H1 (cell line): ENCODE data around the gene SLC1A1. TPM values are rescaled to one million over a fixed set of nuclear protein-coding genes. Genes with fewer than 3 reads are reported as not detected.

Source experiments
- CTCF ChIA-PET: fragments of 300-600 bp; sonication (Branson Sonifier 250); formaldehyde crosslinking; loops from one replicate; lab custom pipeline; 2021; ENCODE audit not compliant: partially characterized antibody; lab: Charles Lee
- POLR2A ChIA-PET: fragments of 300-600 bp; sonication (Branson Sonifier 250); formaldehyde crosslinking; loops from one replicate; lab custom pipeline; 2021; ENCODE audit warnings: inconsistent platforms; ENCODE audit not compliant: partially characterized antibody; lab: Charles Lee
- DNase-seq, 2 experiments: peaks; one replicate each; pipeline versions ENCODE4 v3.0.0 to v3.0.0-alpha.2; 2010 to 2022; ENCODE audit warnings: low spot score in 2 of 2, low read depth in 1 of 2, mixed read lengths in 1 of 2
- FAIRE-seq: peaks from 2 replicates; lab custom pipeline; 2011; peaks lifted over from hg19 to GRCh38; lab: Jason Lieb, UNC
- H2AFZ ChIP-seq: 2 replicates; pipeline ENCODE4 v1.8.1; 2012; ENCODE audit warnings: low read length, inconsistent platforms
- H2AK5ac ChIP-seq: 2 replicates; pipeline ENCODE4 v1.6.1; 2013; ENCODE audit warnings: low read depth, low read length
- H2BK120ac ChIP-seq: replicated peaks from 2 replicates; pipeline ENCODE3; 2013; ENCODE audit warnings: low read depth, low read length, inconsistent platforms
- H2BK12ac ChIP-seq: 2 replicates; pipeline ENCODE4 v1.6.1; 2013; ENCODE audit warnings: low read depth, low read length
- H2BK15ac ChIP-seq: 2 replicates; pipeline ENCODE4 v1.6.1; 2013; ENCODE audit warnings: low read length
- H2BK20ac ChIP-seq: 2 replicates; pipeline ENCODE4 v1.6.1; 2013; ENCODE audit warnings: low read length
- H2BK5ac ChIP-seq: 2 replicates; pipeline ENCODE4 v1.6.1; 2013; ENCODE audit warnings: low read depth, low read length
- H3K14ac ChIP-seq: 2 replicates; pipeline ENCODE4 v1.6.1; 2013; ENCODE audit warnings: inconsistent platforms; ENCODE audit not compliant: insufficient read length
- H3K18ac ChIP-seq: 2 replicates; pipeline ENCODE4 v1.6.1; 2013; ENCODE audit warnings: low read length; ENCODE audit errors: extremely low read depth
- H3K23ac ChIP-seq: 2 replicates; pipeline ENCODE4 v1.6.1; 2013; ENCODE audit warnings: inconsistent platforms; ENCODE audit not compliant: insufficient read length
- H3K23me2 ChIP-seq: 2 replicates; pipeline ENCODE4 v1.6.1; 2013; ENCODE audit warnings: low read depth, low read length
- H3K27ac ChIP-seq: 2 replicates; pipeline ENCODE4 v1.6.1; 2011; ENCODE audit warnings: low read depth, low read length, inconsistent platforms
- H3K27me3 ChIP-seq, 4 experiments: replicated peaks in 1 of 4; 1 replicate in 1 of 4; 2 replicates in 3 of 4; pipeline versions ENCODE4 v1.6.1 to v1.8.1; 2011 to 2013; ENCODE audit warnings: low read length in 3 of 4, mild to moderate bottlenecking in 3 of 4, inconsistent platforms in 2 of 4, mixed read lengths in 2 of 4, moderate library complexity in 1 of 4; ENCODE audit not compliant: control insufficient read depth in 3 of 4, insufficient read depth in 3 of 4; ENCODE audit errors: extremely low read depth in 1 of 4
- H3K36me3 ChIP-seq, 4 experiments: 2 replicates each; pipeline versions ENCODE4 v1.6.1 to v1.8.1; 2011 to 2013; ENCODE audit warnings: mild to moderate bottlenecking in 4 of 4, low read length in 3 of 4, moderate library complexity in 2 of 4, control low read depth in 1 of 4, inconsistent platforms in 1 of 4; ENCODE audit not compliant: insufficient read depth in 4 of 4, control insufficient read depth in 2 of 4
- H3K4ac ChIP-seq: replicated peaks from 2 replicates; pipeline ENCODE3; 2013; ENCODE audit warnings: low read length, low read depth, mixed read lengths, inconsistent platforms; ENCODE audit not compliant: insufficient read length
- H3K4me1 ChIP-seq, 4 experiments: replicated peaks in 1 of 4; 1 replicate in 1 of 4; 2 replicates in 3 of 4; pipeline versions ENCODE4 v1.6.1 to v1.8.1; 2011 to 2013; ENCODE audit warnings: low read length in 3 of 4, inconsistent platforms in 2 of 4, mixed read lengths in 1 of 4; ENCODE audit not compliant: insufficient read depth in 4 of 4, control insufficient read depth in 3 of 4
- H3K4me2 ChIP-seq, 2 experiments: 2 replicates each; pipeline versions ENCODE4 v1.6.1 to v1.8.1; 2011 to 2013; ENCODE audit warnings: low read depth in 2 of 2, low read length in 2 of 2, control low read depth in 1 of 2, inconsistent platforms in 1 of 2, mild to moderate bottlenecking in 1 of 2; ENCODE audit not compliant: insufficient read depth in 1 of 2
- H3K4me3 ChIP-seq, 4 experiments: fragments of 200-600, 300-600 bp in 1 of 4; sonication (generic), shearing (Covaris generic), sonication (Bioruptor Twin) in 1 of 4; 2 replicates each; pipeline versions ENCODE4 v1.5.1 to v1.8.1; 2011 to 2016; ENCODE audit warnings: low read length in 4 of 4, low read depth in 3 of 4, control low read depth in 2 of 4, inconsistent platforms in 2 of 4, mild to moderate bottlenecking in 2 of 4, mixed read lengths in 1 of 4, moderate library complexity in 1 of 4; ENCODE audit not compliant: insufficient read depth in 2 of 4; ENCODE audit errors: extremely low read depth in 1 of 4
- H3K56ac ChIP-seq: replicated peaks from 2 replicates; pipeline ENCODE3; 2013; ENCODE audit warnings: low read depth, mild to moderate bottlenecking, mixed read lengths, low read length, inconsistent platforms; ENCODE audit not compliant: insufficient read length
- H3K79me1 ChIP-seq: 2 replicates; pipeline ENCODE4 v1.6.1; 2013; ENCODE audit warnings: low read depth, low read length, control low read depth
- H3K79me2 ChIP-seq, 2 experiments: 2 replicates each; pipeline versions ENCODE4 v1.6.1 to v1.8.1; 2012 to 2013; ENCODE audit warnings: low read length in 2 of 2, mild to moderate bottlenecking in 2 of 2, inconsistent platforms in 1 of 2; ENCODE audit not compliant: insufficient read depth in 2 of 2, control insufficient read depth in 1 of 2
- H3K9ac ChIP-seq, 4 experiments: replicated peaks in 1 of 4; 1 replicate in 1 of 4; 2 replicates in 3 of 4; pipeline versions ENCODE4 v1.6.1 to v1.8.1; 2011 to 2013; ENCODE audit warnings: low read depth in 3 of 4, low read length in 3 of 4, control low read depth in 2 of 4, mild to moderate bottlenecking in 2 of 4, moderate library complexity in 2 of 4, inconsistent platforms in 1 of 4; ENCODE audit errors: extremely low read depth in 1 of 4
- H3K9me3 ChIP-seq, 2 experiments: 2 replicates each; pipeline versions ENCODE4 v1.6.1 to v1.8.1; 2012 to 2013; ENCODE audit warnings: mild to moderate bottlenecking in 2 of 2, moderate library complexity in 2 of 2, control low read depth in 1 of 2, inconsistent platforms in 1 of 2, low read depth in 1 of 2, low read length in 1 of 2, mixed read lengths in 1 of 2; ENCODE audit not compliant: insufficient read depth in 2 of 2
- H4K20me1 ChIP-seq, 2 experiments: replicated peaks in 1 of 2; 2 replicates each; pipeline versions ENCODE3 to v1.8.1; 2011 to 2013; ENCODE audit warnings: inconsistent platforms in 2 of 2, low read length in 2 of 2, mild to moderate bottlenecking in 1 of 2; ENCODE audit not compliant: insufficient read depth in 2 of 2, control insufficient read depth in 1 of 2
- H4K5ac ChIP-seq: 2 replicates; pipeline ENCODE4 v1.6.1; 2013; ENCODE audit warnings: low read length, low read depth, mixed read lengths, inconsistent platforms; ENCODE audit not compliant: insufficient read length
- H4K8ac ChIP-seq: 2 replicates; pipeline ENCODE4 v1.8.0; 2013; ENCODE audit warnings: mild to moderate bottlenecking, moderate library complexity, low read length, inconsistent platforms; ENCODE audit not compliant: insufficient read depth; ENCODE audit errors: extremely low read depth
- H4K91ac ChIP-seq: replicated peaks from 2 replicates; pipeline ENCODE3; 2013; ENCODE audit warnings: low read length, mixed read lengths, inconsistent platforms; ENCODE audit not compliant: insufficient read length
- CHD2 ChIP-seq: IDR thresholded peaks from 2 replicates; pipeline ENCODE4 v1.6.1; 2012; ENCODE audit warnings: low read length, improper control_type of control experiment
- EGR1 ChIP-seq: IDR thresholded peaks from 2 replicates; pipeline ENCODE4 v1.6.1; 2011; ENCODE audit warnings: low read depth, low read length, borderline replicate concordance
- KDM1A ChIP-seq: fragments of 200-600, 300-600 bp; sonication (generic); IDR thresholded peaks from 2 replicates; pipeline ENCODE4 v1.7.1; 2016; ENCODE audit warnings: mild to moderate bottlenecking, low read length, borderline replicate concordance
- KDM4A ChIP-seq: IDR thresholded peaks from one replicate; pipeline ENCODE4 v1.7.1; 2012; ENCODE audit warnings: low read depth, mild to moderate bottlenecking, moderate library complexity, low read length, inconsistent platforms; ENCODE audit not compliant: severe bottlenecking
- RBBP5 ChIP-seq: IDR thresholded peaks from 2 replicates; pipeline ENCODE4 v1.7.1; 2012; ENCODE audit warnings: low read depth, mild to moderate bottlenecking, inconsistent platforms, low read length, moderate library complexity, borderline replicate concordance
- SAP30 ChIP-seq: fragments of 300-600 bp; sonication (generic); IDR thresholded peaks from 2 replicates; pipeline ENCODE4 v1.7.1; 2012; ENCODE audit warnings: low read length, moderate library complexity, mild to moderate bottlenecking, inconsistent platforms; ENCODE audit not compliant: insufficient read depth, insufficient replicate concordance
- SIRT6 ChIP-seq: IDR thresholded peaks from one replicate; pipeline ENCODE4 v1.7.1; 2012; ENCODE audit warnings: low read length, inconsistent platforms
- TBP ChIP-seq: IDR thresholded peaks from 2 replicates; pipeline ENCODE4 v1.6.1; 2011; ENCODE audit warnings: low read depth, low read length, improper control_type of control experiment
- TEAD4 ChIP-seq: IDR thresholded peaks from 2 replicates; pipeline ENCODE4 v1.6.1; 2012; ENCODE audit warnings: low read depth, low read length, inconsistent platforms, mixed read lengths
- ZNF274 ChIP-seq: IDR thresholded peaks from 2 replicates; pipeline ENCODE4 v1.7.0; 2012; ENCODE audit warnings: low read length, borderline replicate concordance; ENCODE audit errors: extremely low read depth
- WGBS, 2 experiments: shearing (Covaris generic) in 1 of 2; methylation state at CpG; one replicate each; pipeline versions ENCODE4 v1.1.6 to v1.1.7; 2013 to 2015; ENCODE audit warnings: low lambda C conversion rate in 2 of 2, mixed read lengths in 2 of 2, inconsistent platforms in 1 of 2, low coverage in 1 of 2, missing lambda C conversion rate in 1 of 2; ENCODE audit not compliant: insufficient replicate concordance in 2 of 2, insufficient coverage in 1 of 2, insufficient read length in 1 of 2; ENCODE audit errors: extremely low coverage in 1 of 2, missing lambda C conversion rate in 1 of 2; 5-methylcytosine and 5-hydroxymethylcytosine counted together
- polyA plus RNA-seq, 7 experiments: library from polyadenylated mRNA; depleted of rRNA in 3 of 7; stranded (reverse) in 5 of 7; unstranded in 2 of 7; fragments of >200 nt in 5 of 7; fragments of 200-250 nt in 2 of 7; gene quantifications; 1 replicate in 5 of 7; 2 replicates in 1 of 7; 4 replicates in 1 of 7; pipeline versions ENCODE4 v1.2.1 to v1.2.3, GENCODE V29; 2011 to 2013; ENCODE audit warnings: missing spikeins in 2 of 7, mixed read lengths in 2 of 7
- total RNA-seq: library from RNA; stranded (reverse); fragmentation: NEBNext Ultra II Directional; extraction: Animal tissue kit (Norgen Biotek cat#: 25700); gene quantifications from 2 replicates; pipeline ENCODE4 v1.2.1, GENCODE V29; 2021
- TF ChIP-seq, protein P1 (sequence below): IDR thresholded peaks from 2 replicates; pipeline ENCODE4 v1.6.1; 2012; ENCODE audit warnings: inconsistent platforms
- TF ChIP-seq, protein P2 (sequence below): IDR thresholded peaks from 2 replicates; pipeline ENCODE4 v1.6.1; 2012; ENCODE audit warnings: low read length, inconsistent platforms

Gene SLC1A1
- total and polyA plus RNA-seq, 2 of the 8 experiments (the other 6 are each of a cell fraction or from before 2014, with no cell fraction given), result 4.7 to 11.7 TPM

DNA sequence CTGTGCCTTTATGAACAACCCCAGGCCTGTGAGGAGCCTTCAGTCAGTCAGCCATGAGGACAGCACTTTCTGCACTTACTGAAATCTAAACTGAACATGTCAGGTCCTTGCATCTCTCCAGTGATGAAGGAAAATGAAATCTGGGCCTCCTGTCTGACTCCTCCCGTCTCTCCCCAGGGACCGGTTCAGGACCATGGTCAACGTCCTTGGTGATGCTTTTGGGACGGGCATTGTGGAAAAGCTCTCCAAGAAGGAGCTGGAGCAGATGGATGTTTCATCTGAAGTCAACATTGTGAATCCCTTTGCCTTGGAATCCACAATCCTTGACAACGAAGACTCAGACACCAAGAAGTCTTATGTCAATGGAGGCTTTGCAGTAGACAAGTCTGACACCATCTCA, 94.9 kb downstream of the SLC1A1 start:
- no peak overlapping the region for H3K23ac ChIP-seq
- no peak overlapping the region for H2BK120ac ChIP-seq
- FAIRE-seq, result no peak
- no peaks in the 10 kb centered on the region for H4K20me1 ChIP-seq
- no peak overlapping the region for H3K14ac ChIP-seq
- no peak overlapping the region for H4K91ac ChIP-seq
- no peaks in the 10 kb centered on the region for H3K9me3 ChIP-seq
- H3K4me2 ChIP-seq, result no peak overlapping the region
- H4K5ac ChIP-seq, result no peak overlapping the region
- ChIA-PET CTCF (interaction anchor here (0.6 to 2.4 kb wide), 3 partner anchors 19 to 1038 kb away, joined by 3 to 8 read pairs (median 3); no protein-coding TSS in a partner anchor), POLR2A (no interaction called here)
- 91% methylated on average over 5 of the region's 5 CpGs; no CpG with 5 or more reads in 1 of the 2 experiments for WGBS, 2 experiments
- no peak overlapping the region for H2BK5ac ChIP-seq
- no peak overlapping the region for H2AK5ac ChIP-seq
- no peak overlapping the region for H3K4ac ChIP-seq
- DNase-seq, result no peak
- no peak overlapping the region for H2BK12ac ChIP-seq
- no peaks in the 10 kb centered on the region for H3K4me1 ChIP-seq
- H3K79me2 ChIP-seq, result no peaks in the 10 kb centered on the region
- H3K4me3 ChIP-seq, result no peak overlapping the region
- no peak overlapping the region for H2BK15ac ChIP-seq
- H4K8ac ChIP-seq, result no peak overlapping the region
- no peak overlapping the region for H3K27ac ChIP-seq
- H3K79me1 ChIP-seq, result no peaks in the 10 kb centered on the region
- no peak overlapping the region for H2BK20ac ChIP-seq
- no peaks in the 10 kb centered on the region for H3K27me3 ChIP-seq
- H2AFZ ChIP-seq, result no peak overlapping the region
- H3K18ac ChIP-seq, result no peak overlapping the region
- no peaks in the 10 kb centered on the region; the same call in 1 of the 2 replicates for H3K23me2 ChIP-seq
- no peak overlapping the region for H3K56ac ChIP-seq
- H3K36me3 ChIP-seq, result no peaks in the 10 kb centered on the region
- H3K9ac ChIP-seq, result no peak overlapping the region
- TF ChIP-seq KDM4A (no peak), SIRT6 (no peak), ZNF274 (no peak), EGR1 (no peak), CHD2 (no peak), RBBP5 (no peak), KDM1A (no peak), SAP30 (no peak), TEAD4 (no peak), TBP (no peak)
- TF ChIP-seq, protein P1, sequence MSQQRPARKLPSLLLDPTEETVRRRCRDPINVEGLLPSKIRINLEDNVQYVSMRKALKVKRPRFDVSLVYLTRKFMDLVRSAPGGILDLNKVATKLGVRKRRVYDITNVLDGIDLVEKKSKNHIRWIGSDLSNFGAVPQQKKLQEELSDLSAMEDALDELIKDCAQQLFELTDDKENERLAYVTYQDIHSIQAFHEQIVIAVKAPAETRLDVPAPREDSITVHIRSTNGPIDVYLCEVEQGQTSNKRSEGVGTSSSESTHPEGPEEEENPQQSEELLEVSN, result no peak
- TF ChIP-seq, protein P2, sequence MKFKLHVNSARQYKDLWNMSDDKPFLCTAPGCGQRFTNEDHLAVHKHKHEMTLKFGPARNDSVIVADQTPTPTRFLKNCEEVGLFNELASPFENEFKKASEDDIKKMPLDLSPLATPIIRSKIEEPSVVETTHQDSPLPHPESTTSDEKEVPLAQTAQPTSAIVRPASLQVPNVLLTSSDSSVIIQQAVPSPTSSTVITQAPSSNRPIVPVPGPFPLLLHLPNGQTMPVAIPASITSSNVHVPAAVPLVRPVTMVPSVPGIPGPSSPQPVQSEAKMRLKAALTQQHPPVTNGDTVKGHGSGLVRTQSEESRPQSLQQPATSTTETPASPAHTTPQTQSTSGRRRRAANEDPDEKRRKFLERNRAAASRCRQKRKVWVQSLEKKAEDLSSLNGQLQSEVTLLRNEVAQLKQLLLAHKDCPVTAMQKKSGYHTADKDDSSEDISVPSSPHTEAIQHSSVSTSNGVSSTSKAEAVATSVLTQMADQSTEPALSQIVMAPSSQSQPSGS, result no peak
